ENCODE measurements around the gene ARHGEF19.
A peak's percentile ranks its signal among the peaks of the same experiment; 100 is the strongest.

ARHGEF19 gene

DNA sequence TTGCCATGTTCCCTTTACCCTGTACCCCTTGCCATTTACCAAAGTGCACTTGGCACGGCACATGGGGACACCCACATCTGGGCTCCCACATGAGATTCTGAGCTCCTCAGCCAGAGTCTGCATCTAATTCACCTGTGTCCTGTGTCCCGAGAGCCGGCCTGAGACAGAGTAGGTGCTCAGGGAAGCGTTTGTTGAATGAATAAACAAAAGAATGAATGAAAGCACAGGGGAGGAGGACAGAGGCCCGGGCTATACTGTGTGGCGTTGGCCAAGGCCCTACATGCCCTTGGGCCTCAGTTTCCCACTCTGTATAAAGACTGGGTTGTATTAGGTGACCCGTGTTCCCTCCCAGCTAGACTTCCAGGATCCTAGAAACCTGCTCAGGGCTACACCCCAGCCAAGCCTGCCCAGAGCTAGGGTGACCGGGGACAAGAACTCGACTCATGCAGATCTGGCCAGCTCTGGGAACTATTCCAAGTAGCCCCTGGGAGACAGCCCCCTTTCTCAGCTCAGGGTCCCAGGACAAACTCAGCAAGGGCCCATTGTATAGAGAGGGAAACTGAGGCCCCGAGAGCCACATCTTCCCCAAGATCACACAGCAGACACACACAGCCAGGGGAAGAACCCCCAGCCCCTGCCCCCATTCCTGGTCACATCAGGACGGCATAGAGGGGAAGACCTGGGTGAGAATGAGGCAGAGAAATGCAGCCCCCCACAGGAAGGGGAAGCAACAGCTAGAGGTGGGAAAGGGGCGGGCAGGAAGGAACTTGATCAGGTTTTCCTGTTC lies 62.6 kb downstream of the ARHGEF19 start:
- H3K4me1 Mint-ChIP-seq: peaks cover 8% of the 10 kb centered on the region
- no peaks in the 10 kb centered on the region for H3K9me3 Mint-ChIP-seq
- no peaks in the 10 kb centered on the region for H3K36me3 Mint-ChIP-seq
- no peak overlapping the region for H3K27ac Mint-ChIP-seq
- H3K27me3 Mint-ChIP-seq: peaks cover 2% of the 10 kb centered on the region
- H3K4me3 Mint-ChIP-seq: no peak overlapping the region

- Mint-ChIP-seq H3K36me3 (no peaks in the 10 kb centered on the region), H3K27me3 (peaks cover 2% of the 10 kb centered on the region), H3K27ac (no peak overlapping the region)
These were observed 63.3 kb downstream of the ARHGEF19 start for GRCh38 chr1:16149146-16149545.

GRCh38 chr1:16148329-16149092 lies 63.9 kb downstream of the ARHGEF19 start:
- Mint-ChIP-seq H3K4me1 (peaks cover 4% of the 10 kb centered on the region), H3K4me3 (no peak overlapping the region), H3K9me3 (no peaks in the 10 kb centered on the region), H3K36me3 (no peaks in the 10 kb centered on the region), H3K27me3 (peaks cover 2% of the 10 kb centered on the region), H3K27ac (peak overlapping the region; percentile 51)

More at GRCh38 chr1:16149146-16149545, 63.3 kb downstream of the ARHGEF19 start:
- H3K4me3 Mint-ChIP-seq: no peak overlapping the region
- H3K9me3 Mint-ChIP-seq: no peaks in the 10 kb centered on the region
- H3K4me1 Mint-ChIP-seq: peaks cover 5% of the 10 kb centered on the region

Data from activated naive CD4-positive, alpha-beta T cell treated with anti-CD3 and anti-CD28 coated beads, Interleukin-2, amount 50 U/mL, for 24 hours (primary cell).